Activated CD4-positive, alpha-beta T cell treated with anti-CD3 and anti-CD28 coated beads, Interleukin-2, amount 10 ng/mL, durations not matched to agents 24 days and 14 days (primary cell): Measurements from ENCODE around the gene ACSM2B. TPM values are rescaled to one million over a fixed set of nuclear protein-coding genes. Genes with fewer than 3 reads are reported as not detected.
"Not testable (repeated sequence)": the region's sequence is repeated elsewhere in the genome, so short reads cannot be mapped to it uniquely, and the experiment has no call there.

Experiments
- DNase-seq: peaks from one replicate; pipeline ENCODE4 v3.0.0; 2022
- H3K27ac Mint-ChIP-seq: one replicate; pipeline ENCODE4 v1.8.0; 2022; ENCODE audit warnings: mild to moderate bottlenecking, mixed read lengths
- H3K27me3 Mint-ChIP-seq: one replicate; pipeline ENCODE4 v1.8.0; 2022; ENCODE audit warnings: mixed read lengths
- H3K36me3 Mint-ChIP-seq: one replicate; pipeline ENCODE4 v1.8.0; 2022; ENCODE audit warnings: low read depth, mild to moderate bottlenecking, mixed read lengths
- H3K4me1 Mint-ChIP-seq: one replicate; pipeline ENCODE4 v1.8.0; 2021; ENCODE audit warnings: mixed read lengths
- H3K4me3 Mint-ChIP-seq: one replicate; pipeline ENCODE4 v1.8.0; 2022; ENCODE audit warnings: mild to moderate bottlenecking, moderate library complexity, mixed read lengths
- H3K9me3 Mint-ChIP-seq: one replicate; pipeline ENCODE4 v1.8.0; 2021; ENCODE audit warnings: mixed read lengths
- intact Hi-C: fragments of 100-400 bp; cut with micrococcal nuclease; formaldehyde crosslinking; loops from one replicate; pipeline ENCODE4 v1.15.1; 2023
- total RNA-seq: library from RNA; stranded (reverse); gene quantifications from 2 replicates; pipeline ENCODE4 v1.2.3, GENCODE V29; 2022

The ACSM2B gene
- total RNA-seq, 1 donor from 2014 or later, result not detected

DNA sequence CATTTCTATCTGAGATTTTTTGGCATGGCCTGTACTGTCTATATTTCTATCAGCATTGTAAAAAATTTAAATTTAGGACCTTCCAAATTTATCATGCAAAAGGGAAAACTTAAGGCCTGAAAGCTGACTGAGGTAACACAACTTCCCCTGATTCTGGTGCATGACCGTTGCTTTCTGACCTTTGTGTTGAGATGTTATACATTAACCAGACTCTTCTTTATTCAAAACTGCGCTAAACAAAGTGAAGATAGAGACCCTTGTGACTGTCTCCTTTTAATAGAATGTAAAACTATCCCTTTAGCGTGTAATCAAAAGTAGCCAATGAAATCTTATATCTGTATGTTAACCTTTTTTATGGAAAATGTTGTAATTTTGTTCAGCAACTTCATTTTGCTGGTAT is 1.9 kb upstream of the ACSM2B start:
- H3K36me3 Mint-ChIP-seq, H3K4me3 Mint-ChIP-seq, H3K4me1 Mint-ChIP-seq, H3K27ac Mint-ChIP-seq, intact Hi-C loops, H3K27me3 Mint-ChIP-seq, H3K9me3 Mint-ChIP-seq, DNase-seq: not testable (repeated sequence)

DNA sequence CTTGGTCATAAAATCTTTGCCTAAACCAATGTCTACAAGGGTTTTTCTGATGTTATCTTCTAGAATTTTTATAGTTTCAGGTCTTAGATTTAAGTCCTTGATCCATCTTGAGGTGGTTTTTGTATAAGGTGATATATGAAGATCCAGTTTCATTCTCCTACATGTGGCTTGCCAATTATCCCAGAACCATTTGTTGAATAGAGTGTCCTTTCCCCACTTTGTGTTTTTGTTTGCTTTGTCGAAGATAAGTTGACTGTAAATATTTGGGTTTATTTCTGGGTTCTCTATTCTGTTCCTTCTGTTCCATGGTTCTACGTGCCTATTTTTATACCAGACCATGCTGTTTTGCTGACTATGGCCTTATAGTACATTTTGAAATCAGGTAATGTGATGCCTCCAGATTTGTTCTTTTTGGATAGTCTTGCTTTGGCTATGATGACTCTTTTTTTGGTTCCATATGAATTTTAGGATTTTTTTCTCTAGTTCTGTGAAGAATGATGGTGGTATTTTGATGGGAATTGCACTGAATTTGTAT is 7.0 kb downstream of the ACSM2B start:
- H3K4me1 Mint-ChIP-seq, intact Hi-C loops, DNase-seq, H3K27me3 Mint-ChIP-seq, H3K4me3 Mint-ChIP-seq, H3K9me3 Mint-ChIP-seq, H3K27ac Mint-ChIP-seq, H3K36me3 Mint-ChIP-seq: not testable (repeated sequence)

DNA sequence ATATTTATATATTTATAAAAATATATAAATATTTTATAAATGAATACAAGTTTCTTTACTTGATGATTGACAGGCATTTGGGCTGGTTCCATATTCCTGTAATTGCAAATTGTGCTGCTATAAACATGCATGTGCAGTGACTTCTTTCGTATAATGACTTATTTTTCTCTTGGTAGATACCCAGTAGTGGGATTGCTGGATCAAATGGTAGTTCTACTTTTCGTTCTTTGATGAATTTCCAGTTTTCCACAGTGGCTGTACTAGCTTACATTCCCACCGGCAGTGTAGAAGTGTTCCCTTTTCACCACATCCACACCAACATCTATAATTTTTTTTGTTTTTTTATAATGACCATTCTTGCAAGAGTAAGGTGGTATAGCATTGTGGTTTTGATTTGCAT is 7.8 kb downstream of the ACSM2B start:
- H3K4me1 Mint-ChIP-seq, result no peaks in the 10 kb centered on the region
- H3K4me3 Mint-ChIP-seq, result no peak overlapping the region
- H3K36me3 Mint-ChIP-seq, result no peaks in the 10 kb centered on the region
- no peak overlapping the region for H3K27ac Mint-ChIP-seq
- no peak for DNase-seq
- intact Hi-C loops, result no loop called here
- no peaks in the 10 kb centered on the region for H3K27me3 Mint-ChIP-seq
- H3K9me3 Mint-ChIP-seq, result no peaks in the 10 kb centered on the region

DNA sequence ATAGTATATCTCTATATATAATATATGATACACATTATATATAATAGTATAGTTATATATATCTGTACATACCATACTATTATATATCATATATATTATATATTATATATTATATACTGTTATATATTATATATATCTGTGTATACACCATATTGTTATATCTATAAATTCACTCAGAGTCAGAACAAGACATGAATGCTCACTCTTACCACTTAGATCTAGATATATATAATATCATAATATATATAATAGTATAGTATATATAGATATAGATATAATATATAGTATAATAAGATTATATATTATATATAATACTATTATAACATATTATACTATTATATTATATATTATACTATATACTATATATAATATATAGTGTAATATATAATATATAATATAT is 9.3 kb downstream of the ACSM2B start:
- Mint-ChIP-seq H3K9me3 (no peaks in the 10 kb centered on the region), H3K27ac (no peak overlapping the region), H3K27me3 (no peaks in the 10 kb centered on the region), H3K36me3 (no peaks in the 10 kb centered on the region), H3K4me3 (no peak overlapping the region), H3K4me1 (no peaks in the 10 kb centered on the region)
- intact Hi-C loops, result no loop called here
- DNase-seq, result no peak

DNA sequence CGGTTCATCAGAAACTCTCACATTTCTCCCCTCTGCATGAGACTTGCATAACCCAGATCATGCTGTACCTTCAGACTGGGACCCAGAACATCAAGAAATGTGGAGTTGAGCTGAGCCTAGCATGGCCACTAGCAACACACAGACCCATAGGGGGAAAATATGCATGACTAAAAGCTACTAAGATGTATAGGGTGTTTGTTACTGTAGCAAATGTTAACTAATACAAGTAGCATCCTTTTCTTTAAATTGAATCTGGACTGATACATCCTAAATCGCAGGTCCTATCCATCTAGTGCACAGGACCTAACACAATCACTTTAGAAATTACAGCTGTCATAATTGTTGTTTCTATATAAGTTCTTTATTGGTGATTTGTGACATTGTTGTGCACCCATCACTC is 10.8 kb downstream of the ACSM2B start:
- H3K9me3 Mint-ChIP-seq, H3K27ac Mint-ChIP-seq, DNase-seq, H3K36me3 Mint-ChIP-seq, H3K4me1 Mint-ChIP-seq, intact Hi-C loops, H3K27me3 Mint-ChIP-seq, H3K4me3 Mint-ChIP-seq: not testable (repeated sequence)

DNA sequence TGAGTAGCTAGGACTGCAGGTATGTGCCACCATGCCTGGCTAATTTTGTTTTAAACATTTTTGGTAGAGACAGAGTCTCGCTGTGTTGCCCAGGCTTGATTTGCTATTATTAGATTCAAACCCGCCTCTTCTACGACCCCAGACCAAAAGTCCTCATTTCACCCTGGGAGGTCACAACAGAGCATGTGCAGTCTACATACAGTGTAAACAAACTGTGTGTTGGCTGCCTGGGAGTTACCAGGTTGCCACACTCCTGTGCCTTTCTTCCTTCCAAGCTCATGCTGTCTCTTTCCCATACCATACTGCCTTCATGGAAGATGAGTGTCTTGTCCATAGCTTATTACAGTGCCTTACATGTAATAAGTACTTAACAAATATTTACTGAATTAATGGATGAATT is 11.9 kb downstream of the ACSM2B start:
- intact Hi-C loops, H3K9me3 Mint-ChIP-seq, H3K4me1 Mint-ChIP-seq: not testable (repeated sequence)

DNA sequence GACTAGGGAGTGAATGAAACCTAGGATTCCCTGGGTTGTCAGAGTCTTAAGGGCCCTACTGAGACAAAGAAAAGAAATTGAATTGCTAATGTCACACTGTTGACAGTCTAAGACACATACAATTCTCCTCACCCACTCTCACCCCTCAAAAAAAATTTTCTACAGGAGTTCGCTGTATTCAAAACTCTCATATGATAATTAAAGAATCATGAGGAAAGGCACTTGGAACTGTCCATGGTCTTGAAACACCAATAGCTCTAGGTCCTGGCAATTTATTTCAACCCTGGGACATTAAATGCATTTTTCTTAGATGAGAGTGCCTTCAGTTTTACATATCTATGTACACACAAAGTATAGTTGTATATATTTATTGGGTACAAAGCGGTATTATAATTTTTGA is 20.5 kb downstream of the ACSM2B start:
- H3K4me3 Mint-ChIP-seq, H3K36me3 Mint-ChIP-seq, H3K4me1 Mint-ChIP-seq, H3K27ac Mint-ChIP-seq, intact Hi-C loops, H3K9me3 Mint-ChIP-seq, H3K27me3 Mint-ChIP-seq, DNase-seq: not testable (repeated sequence)

More for the DNA sequence above, 11.9 kb downstream of the ACSM2B start:
- not testable (repeated sequence) for H3K36me3 Mint-ChIP-seq, H3K27ac Mint-ChIP-seq, H3K4me3 Mint-ChIP-seq, H3K27me3 Mint-ChIP-seq, DNase-seq

DNA sequence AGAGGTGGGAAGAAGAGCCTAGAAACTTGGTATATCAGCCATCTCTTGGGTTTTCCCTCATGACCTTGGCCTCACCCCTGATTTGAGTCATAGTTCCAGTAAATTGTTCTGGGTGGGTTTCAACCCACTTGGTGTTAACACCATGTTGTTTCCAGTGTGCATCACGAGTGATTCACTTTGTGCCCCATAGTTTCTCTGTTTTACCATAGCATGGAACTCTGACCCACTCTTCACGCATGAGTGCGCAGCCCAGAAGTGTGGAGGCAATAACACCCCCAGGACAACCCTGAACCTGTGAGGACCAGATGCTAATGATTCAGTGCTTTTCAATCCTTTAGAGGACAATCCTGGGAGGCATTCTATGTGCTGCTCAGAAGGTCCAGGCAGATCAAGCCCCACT is 21.5 kb downstream of the ACSM2B start:
- DNase-seq, H3K36me3 Mint-ChIP-seq, H3K9me3 Mint-ChIP-seq, H3K27me3 Mint-ChIP-seq, intact Hi-C loops, H3K27ac Mint-ChIP-seq, H3K4me1 Mint-ChIP-seq, H3K4me3 Mint-ChIP-seq: not testable (repeated sequence)

DNA sequence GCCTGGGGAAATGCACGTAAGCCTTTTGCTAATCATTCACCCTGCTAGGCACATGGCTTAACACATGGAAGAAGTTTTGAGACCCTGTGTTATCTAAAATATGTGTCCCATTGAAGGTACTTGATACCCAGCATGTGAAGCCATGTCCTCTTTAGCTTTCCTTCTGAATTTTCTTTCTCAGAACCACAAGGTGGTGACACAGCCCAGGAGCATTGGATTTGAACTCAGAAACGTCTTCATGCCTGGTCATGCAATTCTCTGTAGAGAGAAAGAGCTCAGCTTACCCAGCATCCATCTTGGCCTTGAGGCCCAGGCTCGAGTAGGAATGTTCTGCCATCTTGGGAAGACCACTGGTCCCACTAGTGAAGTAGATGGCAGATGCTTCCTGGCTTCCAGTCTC is 22.7 kb downstream of the ACSM2B start:
- DNase-seq, H3K9me3 Mint-ChIP-seq, H3K4me1 Mint-ChIP-seq, H3K27ac Mint-ChIP-seq, intact Hi-C loops, H3K27me3 Mint-ChIP-seq, H3K36me3 Mint-ChIP-seq, H3K4me3 Mint-ChIP-seq: not testable (repeated sequence)

DNA sequence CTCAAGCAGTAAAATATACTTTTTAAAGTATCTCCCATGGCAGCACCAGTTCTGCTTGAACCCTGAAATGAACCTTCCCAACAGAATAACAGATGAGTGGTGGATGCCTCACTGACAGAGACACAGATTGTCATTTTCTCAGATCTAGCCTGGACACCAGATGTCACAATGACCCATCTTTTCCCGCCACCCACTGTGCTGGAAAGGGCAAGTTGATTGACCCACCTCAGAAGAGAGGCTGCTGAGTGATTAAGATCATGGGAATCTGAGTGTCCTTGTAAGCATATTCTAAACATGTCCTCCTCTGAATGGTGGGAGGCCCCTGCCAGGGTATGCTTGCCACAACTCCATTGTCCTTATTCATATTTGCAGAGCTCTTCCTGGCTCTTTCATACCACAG is 29.2 kb downstream of the ACSM2B start:
- H3K9me3 Mint-ChIP-seq, H3K36me3 Mint-ChIP-seq, H3K27me3 Mint-ChIP-seq, H3K4me3 Mint-ChIP-seq, H3K27ac Mint-ChIP-seq, DNase-seq, intact Hi-C loops, H3K4me1 Mint-ChIP-seq: not testable (repeated sequence)

DNA sequence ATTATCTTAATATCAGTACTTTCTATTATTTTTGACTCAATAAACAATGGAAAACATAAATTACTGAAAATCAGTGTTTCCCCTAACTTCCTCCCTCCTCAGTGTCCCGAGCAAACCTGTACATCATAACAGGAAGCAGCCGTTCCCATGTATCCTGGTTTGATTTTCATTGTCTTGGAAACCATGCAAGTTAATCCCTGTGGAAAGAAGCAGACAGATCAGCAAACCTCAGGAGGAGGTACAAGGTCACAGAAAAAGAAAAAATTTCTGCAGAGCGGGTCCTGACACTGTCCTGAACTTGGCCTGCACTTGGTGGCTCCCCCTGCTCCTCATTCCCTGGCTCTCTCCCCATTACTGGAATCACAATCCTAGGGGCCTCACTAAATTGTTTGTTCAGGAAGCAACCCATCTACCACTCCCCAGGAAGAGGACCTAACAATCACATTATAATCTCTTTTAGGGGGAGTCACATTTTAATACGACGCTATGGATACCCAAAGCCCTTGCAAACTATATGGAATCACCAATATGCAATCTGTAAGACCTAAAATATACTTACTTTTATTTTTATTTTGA is 29.8 kb downstream of the ACSM2B start:
- H3K4me3 Mint-ChIP-seq, H3K36me3 Mint-ChIP-seq, H3K9me3 Mint-ChIP-seq, H3K27ac Mint-ChIP-seq, DNase-seq, intact Hi-C loops, H3K4me1 Mint-ChIP-seq, H3K27me3 Mint-ChIP-seq: not testable (repeated sequence)

DNA sequence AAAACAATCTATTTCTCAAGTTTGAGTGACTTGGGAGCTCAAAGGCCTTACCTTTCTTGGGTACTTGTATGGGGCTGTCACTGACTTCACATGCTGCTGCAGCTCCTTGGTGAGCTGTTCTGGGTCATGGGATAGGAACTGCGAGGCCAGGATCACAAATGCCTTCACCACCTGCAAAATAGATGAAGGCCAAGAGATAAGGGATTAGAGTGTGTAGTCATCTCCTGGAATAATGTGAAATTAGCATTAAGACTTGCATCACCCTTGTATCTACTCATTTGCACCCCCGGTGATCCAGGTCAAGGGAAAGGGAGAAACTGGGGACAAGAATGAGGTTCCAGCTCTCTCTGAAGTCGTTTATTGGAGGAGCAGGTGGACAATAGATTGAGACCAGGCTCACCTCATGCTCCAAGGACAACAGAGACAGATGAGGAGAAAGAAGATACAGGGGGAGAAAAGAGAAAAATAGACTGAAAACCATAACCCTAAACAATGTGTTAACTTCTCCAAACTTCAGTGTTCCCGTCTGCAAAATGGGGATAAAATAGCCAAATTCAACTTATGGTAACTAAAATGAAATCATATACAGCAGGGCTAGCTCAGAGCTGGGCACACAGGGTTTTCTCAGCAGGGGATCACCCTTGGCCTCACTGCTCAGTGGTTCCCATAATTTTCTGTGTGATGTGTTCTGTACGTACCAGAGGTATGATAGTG is 35.4 kb downstream of the ACSM2B start:
- H3K4me3 Mint-ChIP-seq, H3K4me1 Mint-ChIP-seq, H3K27ac Mint-ChIP-seq, H3K9me3 Mint-ChIP-seq, DNase-seq, intact Hi-C loops, H3K27me3 Mint-ChIP-seq, H3K36me3 Mint-ChIP-seq: not testable (repeated sequence)

DNA sequence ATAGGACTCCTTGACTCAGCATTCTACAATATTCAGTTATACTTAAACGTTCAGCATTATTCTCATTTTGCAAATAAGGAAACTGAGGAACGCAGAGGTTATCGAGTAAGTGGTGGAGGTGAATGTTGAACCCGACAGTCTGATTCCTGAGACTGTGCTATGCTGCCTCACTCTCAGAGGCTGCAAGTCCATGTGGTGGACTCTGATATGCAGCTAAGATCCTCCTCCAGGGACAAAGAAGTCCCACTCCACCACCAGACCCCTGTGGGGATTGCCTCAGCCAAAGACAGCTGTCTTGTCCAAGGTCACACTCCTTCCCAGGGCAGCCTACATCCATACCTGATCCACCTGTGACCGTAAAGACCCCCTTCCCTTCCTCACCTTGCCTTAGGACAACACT is 37.5 kb downstream of the ACSM2B start:
- Mint-ChIP-seq H3K27ac (no peak overlapping the region), H3K4me3 (no peak overlapping the region), H3K27me3 (no peaks in the 10 kb centered on the region), H3K36me3 (no peaks in the 10 kb centered on the region), H3K9me3 (no peaks in the 10 kb centered on the region), H3K4me1 (no peaks in the 10 kb centered on the region)
- no peak for DNase-seq
- intact Hi-C loops, result no loop called here

DNA sequence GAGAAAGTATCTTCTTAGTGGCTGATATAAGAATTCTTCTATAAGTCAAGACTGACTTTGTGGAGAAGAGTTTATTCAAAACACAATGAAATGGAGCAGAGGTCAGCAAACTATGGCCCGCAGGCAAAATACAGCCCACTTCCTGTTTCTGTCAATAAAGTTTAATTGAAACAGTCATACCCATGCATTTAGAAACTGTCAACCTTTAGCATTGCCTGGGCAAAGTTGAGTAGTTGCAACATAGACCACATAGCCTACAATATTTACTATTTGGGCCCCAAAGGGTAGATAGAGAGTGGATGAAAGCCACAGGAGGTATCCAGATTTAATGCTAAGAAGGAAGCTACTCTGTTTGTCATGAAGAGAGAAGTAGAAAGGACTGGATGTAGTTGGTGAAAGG is 38.0 kb downstream of the ACSM2B start:
- DNase-seq, result no peak
- no peaks in the 10 kb centered on the region for H3K9me3 Mint-ChIP-seq
- H3K4me1 Mint-ChIP-seq, result no peaks in the 10 kb centered on the region
- no peak overlapping the region for H3K27ac Mint-ChIP-seq
- no peaks in the 10 kb centered on the region for H3K27me3 Mint-ChIP-seq
- H3K36me3 Mint-ChIP-seq, result no peaks in the 10 kb centered on the region
- intact Hi-C loops, result no loop called here
- H3K4me3 Mint-ChIP-seq, result no peak overlapping the region

DNA sequence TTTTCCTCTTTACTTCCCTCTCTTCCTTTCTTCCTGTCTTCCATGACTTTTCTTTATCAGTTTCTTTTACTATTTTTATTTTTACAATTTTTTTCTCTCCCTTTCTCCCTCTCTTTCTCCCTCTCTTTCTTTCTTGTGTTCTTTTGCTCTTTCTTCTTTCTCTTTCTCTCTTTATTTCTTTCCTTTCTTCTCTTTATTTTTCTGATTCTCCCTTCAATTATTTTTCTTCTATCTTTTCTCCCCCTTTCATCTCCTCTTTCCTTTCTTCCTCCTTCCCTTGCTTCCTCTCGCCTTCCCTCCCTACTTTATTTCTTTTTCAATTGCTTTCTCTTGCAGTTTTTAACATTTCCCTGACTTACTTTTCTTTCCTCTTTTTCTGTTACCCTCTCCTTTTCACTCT is 39.5 kb downstream of the ACSM2B start:
- H3K9me3 Mint-ChIP-seq, H3K27me3 Mint-ChIP-seq, H3K4me1 Mint-ChIP-seq, H3K36me3 Mint-ChIP-seq, DNase-seq, H3K4me3 Mint-ChIP-seq, H3K27ac Mint-ChIP-seq, intact Hi-C loops: not testable (repeated sequence)
